Fibroblast of lung (primary cell): ENCODE results near the gene SLC12A9. TPM values are rescaled to one million over a fixed set of nuclear protein-coding genes. Genes with fewer than 3 reads are reported as not detected.

Experiments
- DNase-seq, 2 donors: peaks; one replicate each; pipeline versions ENCODE4 v3.0.0 to v3.0.0-alpha.2; 2010; ENCODE audit warnings: low read depth in 2 of 2
- H2AFZ ChIP-seq: 2 replicates; pipeline ENCODE4 v1.5.1; 2012; ENCODE audit warnings: low read length, control low read depth, inconsistent platforms
- H3K27ac ChIP-seq: 2 replicates; pipeline ENCODE4 v1.5.1; 2011; ENCODE audit warnings: low read length, control low read depth; ENCODE audit not compliant: insufficient read depth
- H3K27me3 ChIP-seq: 2 replicates; pipeline ENCODE4 v1.5.1; 2011; ENCODE audit warnings: mild to moderate bottlenecking, low read length; ENCODE audit not compliant: control insufficient read depth, insufficient read depth
- H3K36me3 ChIP-seq: 2 replicates; pipeline ENCODE4 v1.5.1; 2011; ENCODE audit warnings: low read length; ENCODE audit not compliant: control insufficient read depth, insufficient read depth
- H3K4me1 ChIP-seq: 2 replicates; pipeline ENCODE4 v1.5.1; 2011; ENCODE audit warnings: low read length; ENCODE audit not compliant: control insufficient read depth, insufficient read depth; ENCODE audit errors: extremely low read depth
- H3K4me2 ChIP-seq: 2 replicates; pipeline ENCODE4 v1.5.1; 2011; ENCODE audit warnings: low read length, control low read depth; ENCODE audit not compliant: insufficient read depth; ENCODE audit errors: extremely low read depth
- H3K4me3 ChIP-seq, 4 experiments: fragments of 200-600 bp in 1 of 4; sonication (generic) in 1 of 4; replicated peaks in 1 of 4; 2 replicates each; pipeline ENCODE4 v1.5.1; 2011 to 2016; ENCODE audit warnings: low read length in 4 of 4, low read depth in 3 of 4, mild to moderate bottlenecking in 3 of 4, control low read depth in 2 of 4, inconsistent platforms in 1 of 4, mixed read lengths in 1 of 4; ENCODE audit not compliant: insufficient read depth in 1 of 4; ENCODE audit errors: control extremely low read depth in 1 of 4
- H3K79me2 ChIP-seq: 2 replicates; pipeline ENCODE4 v1.5.1; 2012; ENCODE audit warnings: mild to moderate bottlenecking, low read length, inconsistent platforms; ENCODE audit not compliant: control insufficient read depth, insufficient read depth
- H3K9ac ChIP-seq: 2 replicates; pipeline ENCODE4 v1.5.1; 2011; ENCODE audit warnings: mild to moderate bottlenecking, low read length, control low read depth; ENCODE audit not compliant: insufficient read depth
- H3K9me3 ChIP-seq: 2 replicates; pipeline ENCODE4 v1.5.1; 2012; ENCODE audit warnings: low read depth, low read length; ENCODE audit not compliant: control insufficient read depth, insufficient read depth
- H4K20me1 ChIP-seq: 2 replicates; pipeline ENCODE4 v1.5.1; 2011; ENCODE audit warnings: low read length; ENCODE audit not compliant: control insufficient read depth, insufficient read depth; ENCODE audit errors: extremely low read depth
- CTCF ChIP-seq, 2 donors: IDR thresholded peaks in 1 of 2; conservative IDR thresholded peaks in 1 of 2; 1 replicate in 1 of 2; 2 replicates in 1 of 2; pipeline ENCODE4 v1.5.1; 2011 to 2012; ENCODE audit warnings: low read length in 2 of 2, control low read depth in 1 of 2, inconsistent platforms in 1 of 2, low read depth in 1 of 2, mild to moderate bottlenecking in 1 of 2
- EZH2 ChIP-seq: IDR thresholded peaks from 2 replicates; pipeline ENCODE4 v1.5.1; 2012; ENCODE audit warnings: low read length, control low read depth, mild to moderate bottlenecking; ENCODE audit errors: missing control alignments
- polyA plus RNA-seq, 2 donors: library from polyadenylated mRNA; depleted of rRNA in 1 of 2; stranded (reverse) in 1 of 2; unstranded in 1 of 2; fragments of >200 nt; gene quantifications; 2 replicates each; pipeline ENCODE4 v1.2.1, GENCODE V29; 2011 to 2012; ENCODE audit warnings: missing spikeins in 1 of 2
- total RNA-seq: library from RNA; depleted of rRNA; stranded (reverse); fragments of >200 nt; gene quantifications from 2 replicates; pipeline ENCODE4 v1.2.1, GENCODE V29; 2014

SLC12A9 gene
- total and polyA plus RNA-seq, 2 donors (not counting 1 experiment from before 2014, with no cell fraction given) = 6.6 to 18.5 TPM

- H3K9ac ChIP-seq = no peak overlapping the region
- H3K36me3 ChIP-seq = peaks cover 11% of the 10 kb centered on the region
- H3K27me3 ChIP-seq = no peaks in the 10 kb centered on the region
- no peak overlapping the region for H3K4me2 ChIP-seq
- DNase-seq = no peak
- H3K9me3 ChIP-seq = no peaks in the 10 kb centered on the region
- H3K79me2 ChIP-seq = no peaks in the 10 kb centered on the region
- no peak overlapping the region for H2AFZ ChIP-seq
- H3K4me1 ChIP-seq = no peaks in the 10 kb centered on the region
- H3K27ac ChIP-seq = no peak overlapping the region
- H4K20me1 ChIP-seq = no peaks in the 10 kb centered on the region
- no peak overlapping the region for H3K4me3 ChIP-seq
- TF ChIP-seq EZH2 = no peak
- TF ChIP-seq CTCF (conservative IDR thresholded peaks at IDR 0.05 in 1 of 2, IDR thresholded peaks at IDR 0.05 in 1 of 2; ENCODE audit: low read depth in 1 of 2, low read length in 2 of 2) = no peak
These were observed 8.4 kb downstream of the SLC12A9 start for GRCh38 chr7:100860702-100861615.

- peaks cover 2% of the 10 kb centered on the region for H3K4me1 ChIP-seq
- no peak for DNase-seq
These were observed 9.1 kb downstream of the SLC12A9 start for GRCh38 chr7:100861616-100861985.

More at GRCh38 chr7:100861616-100861985, 9.1 kb downstream of the SLC12A9 start:
- Histone ChIP-seq H3K27ac (no peak overlapping the region), H2AFZ (no peak overlapping the region), H3K9me3 (no peaks in the 10 kb centered on the region), H3K36me3 (peaks cover 11% of the 10 kb centered on the region), H3K9ac (no peak overlapping the region), H3K79me2 (no peaks in the 10 kb centered on the region), H4K20me1 (no peaks in the 10 kb centered on the region), H3K4me2 (no peak overlapping the region), H3K27me3 (no peaks in the 10 kb centered on the region), H3K4me3 (no peak overlapping the region)
- no peak for TF ChIP-seq EZH2
- TF ChIP-seq CTCF (conservative IDR thresholded peaks at IDR 0.05 in 1 of 2, IDR thresholded peaks at IDR 0.05 in 1 of 2; ENCODE audit: low read depth in 1 of 2, low read length in 2 of 2) = no peak
